ENCODE data around the gene NSD1. TPM values are rescaled to one million over a fixed set of nuclear protein-coding genes. Genes with fewer than 3 reads are reported as not detected.

NSD1 gene
- total and polyA plus RNA-seq, 7 donors: 6.0 to 56.2 (median 38.5) TPM

DNA sequence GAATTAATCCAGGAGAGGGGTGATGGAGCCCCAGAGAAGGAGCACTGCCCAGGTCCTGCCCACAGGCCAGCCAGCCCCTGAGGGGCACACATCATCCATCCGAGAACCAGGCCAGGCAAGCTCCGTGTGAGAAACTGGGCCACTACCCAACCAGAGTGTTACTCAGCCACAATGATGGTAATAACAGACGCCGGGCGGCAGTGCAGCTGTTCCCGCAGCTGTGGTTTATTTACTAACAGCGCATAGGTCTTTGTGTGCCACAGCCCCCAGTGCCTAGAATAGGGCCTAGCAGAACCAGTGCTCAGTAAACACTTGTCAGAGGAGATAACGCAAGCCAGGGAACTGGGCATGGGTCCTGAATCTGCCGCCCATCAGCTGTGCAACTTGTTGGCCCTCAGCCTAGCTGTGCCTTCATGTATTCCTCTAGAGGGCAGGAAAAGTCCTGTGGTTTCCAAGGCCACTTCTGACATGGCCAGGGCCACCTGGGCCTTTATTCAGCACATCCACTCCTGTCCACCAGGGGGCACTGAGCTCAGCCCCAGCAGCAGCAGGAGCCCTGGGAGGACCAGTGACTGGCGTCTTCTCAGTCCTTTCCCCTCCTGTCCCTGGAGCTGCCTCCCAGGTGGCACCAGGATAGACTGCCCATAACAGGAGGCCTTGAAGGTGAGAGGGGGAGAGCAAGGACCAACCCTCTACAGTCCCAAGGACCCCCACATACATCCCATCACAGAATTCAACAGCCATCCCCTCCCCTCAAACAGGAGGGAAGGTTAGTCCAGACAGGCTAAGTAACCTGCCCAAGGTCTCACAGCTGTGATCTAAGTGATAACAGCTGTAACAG is 176.0 kb downstream of the NSD1 start:
- H3K27me3 ChIP-seq (ENCODE audit: insufficient read depth in 3 of 3, low read length in 2 of 3): no peaks in the 10 kb centered on the region
- ATAC-seq: peak; percentile 62 to 72 (median 66)
- intact Hi-C loops (cut with DNase I): loop anchor here (5.0 to 10.0 kb wide), 3 partner anchors 43 to 145 kb away; partner anchors contain the start of gene LMAN2 (in 1 of the 2)
- peak; percentile 65 to 82 for DNase-seq
- H3K9me3 ChIP-seq: no peaks in the 10 kb centered on the region
- no peak overlapping the region for H3K4me3 ChIP-seq
- H3K4me1 ChIP-seq: peaks cover 41% of the 10 kb centered on the region
- peaks cover 0 to 28% of the 10 kb centered on the region in 2 donors for H3K36me3 ChIP-seq (ENCODE audit: insufficient read depth in 1 of 2, low read depth in 1 of 2)
- TF ChIP-seq, protein P1, sequence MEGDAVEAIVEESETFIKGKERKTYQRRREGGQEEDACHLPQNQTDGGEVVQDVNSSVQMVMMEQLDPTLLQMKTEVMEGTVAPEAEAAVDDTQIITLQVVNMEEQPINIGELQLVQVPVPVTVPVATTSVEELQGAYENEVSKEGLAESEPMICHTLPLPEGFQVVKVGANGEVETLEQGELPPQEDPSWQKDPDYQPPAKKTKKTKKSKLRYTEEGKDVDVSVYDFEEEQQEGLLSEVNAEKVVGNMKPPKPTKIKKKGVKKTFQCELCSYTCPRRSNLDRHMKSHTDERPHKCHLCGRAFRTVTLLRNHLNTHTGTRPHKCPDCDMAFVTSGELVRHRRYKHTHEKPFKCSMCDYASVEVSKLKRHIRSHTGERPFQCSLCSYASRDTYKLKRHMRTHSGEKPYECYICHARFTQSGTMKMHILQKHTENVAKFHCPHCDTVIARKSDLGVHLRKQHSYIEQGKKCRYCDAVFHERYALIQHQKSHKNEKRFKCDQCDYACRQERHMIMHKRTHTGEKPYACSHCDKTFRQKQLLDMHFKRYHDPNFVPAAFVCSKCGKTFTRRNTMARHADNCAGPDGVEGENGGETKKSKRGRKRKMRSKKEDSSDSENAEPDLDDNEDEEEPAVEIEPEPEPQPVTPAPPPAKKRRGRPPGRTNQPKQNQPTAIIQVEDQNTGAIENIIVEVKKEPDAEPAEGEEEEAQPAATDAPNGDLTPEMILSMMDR (IDR thresholded peaks at IDR 0.05): peak; percentile 89
- WGBS, 3 donors: 17 to 34% (median 18%) methylated on average over 10 of the region's 10 CpGs
- peak overlapping the region; percentile 72 for H3K27ac ChIP-seq

DNA sequence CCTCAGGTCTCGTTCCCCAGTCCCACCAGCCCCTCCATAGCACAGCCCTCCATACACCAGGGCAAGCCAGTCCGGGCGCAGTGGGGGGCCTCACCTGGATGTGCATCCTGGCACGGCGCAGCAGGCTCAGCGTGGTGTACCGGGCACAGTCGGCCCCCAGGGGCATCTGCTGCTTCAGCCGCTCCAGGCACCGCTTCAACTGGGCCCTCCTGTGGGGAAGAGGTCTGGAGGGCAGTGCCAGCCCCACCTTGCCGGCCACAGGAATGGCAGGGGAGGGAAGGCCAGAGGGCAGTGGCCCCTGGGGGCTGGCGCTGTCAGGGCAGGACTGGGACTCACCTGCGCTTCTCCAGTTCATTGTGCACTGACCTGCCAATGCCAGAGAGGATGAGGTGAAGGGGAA is 176.8 kb downstream of the NSD1 start:
- H3K27me3 ChIP-seq (ENCODE audit: insufficient read depth in 3 of 3, low read length in 2 of 3): no peaks in the 10 kb centered on the region
- H3K4me1 ChIP-seq: peaks cover 34% of the 10 kb centered on the region
- TF ChIP-seq, protein P1 (IDR thresholded peaks at IDR 0.05): no peak
- H3K9me3 ChIP-seq: no peaks in the 10 kb centered on the region
- no peak overlapping the region for H3K4me3 ChIP-seq
- intact Hi-C loops (cut with DNase I): loop anchor here (5.0 to 10.0 kb wide), 3 partner anchors 42 to 144 kb away; partner anchors contain the start of gene LMAN2 (in 1 of the 2)
- H3K27ac ChIP-seq: peak overlapping the region; percentile 72
- ATAC-seq: no peak
- 82 to 85% (median 83%) methylated on average over 11 to 13 of the region's 13 CpGs for WGBS, 3 donors
- peak in 1 of 2 donors; percentile 51 for DNase-seq
- peaks cover 0 to 22% of the 10 kb centered on the region in 2 donors for H3K36me3 ChIP-seq (ENCODE audit: insufficient read depth in 1 of 2, low read depth in 1 of 2)

DNA sequence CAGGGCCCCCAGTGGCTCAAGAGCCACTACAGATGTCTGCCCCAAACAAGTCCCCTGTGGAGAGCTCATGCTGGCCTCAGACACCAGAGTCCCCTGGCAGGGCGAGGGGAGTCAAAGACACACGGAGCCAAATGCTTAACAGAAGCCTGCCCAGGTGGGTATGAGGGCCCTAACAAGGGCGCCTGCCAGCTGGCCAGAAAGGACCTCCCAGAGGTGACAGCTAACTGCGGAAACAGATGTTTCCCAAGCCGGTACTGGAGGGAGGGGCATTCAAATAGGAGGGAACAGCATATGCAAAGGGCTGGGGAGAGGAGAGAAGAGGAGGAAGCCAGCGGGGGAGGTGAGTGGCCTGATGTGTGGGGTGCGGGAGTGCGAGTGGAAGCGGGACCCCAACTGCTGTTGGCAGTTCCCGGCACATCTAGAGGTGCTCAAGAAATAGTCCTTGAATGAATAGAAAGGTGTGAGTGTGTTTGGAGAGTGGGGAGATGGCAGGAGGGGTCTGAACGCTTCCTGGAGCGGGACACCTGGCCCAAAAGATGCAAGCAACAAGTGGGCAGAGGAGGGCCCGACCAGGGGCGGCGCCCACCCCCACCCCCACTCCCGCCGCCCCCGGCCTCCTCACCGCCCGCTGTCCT is 177.3 kb downstream of the NSD1 start:
- 21 to 26% (median 25%) methylated on average over 14 to 20 of the region's 20 CpGs for WGBS, 3 donors
- peaks cover 32% of the 10 kb centered on the region for H3K4me1 ChIP-seq
- H3K27ac ChIP-seq: no peak overlapping the region

DNA sequence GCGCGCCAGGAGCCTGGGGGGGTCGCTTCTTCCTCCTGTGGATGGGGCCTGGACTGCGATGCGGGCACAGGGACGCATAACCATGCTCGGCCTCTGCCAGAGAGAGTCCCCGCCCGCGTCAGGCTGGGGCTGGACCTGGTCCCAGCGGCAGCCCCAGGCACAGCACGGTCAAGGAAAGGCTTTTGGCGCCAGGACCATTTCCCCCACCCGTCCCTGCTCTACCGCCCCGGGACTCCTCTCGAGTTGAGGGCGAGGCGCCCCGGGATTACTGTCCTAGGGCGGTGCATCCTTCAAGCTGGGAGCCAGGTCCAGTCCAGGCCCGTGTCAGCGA is 177.8 kb downstream of the NSD1 start:
- intact Hi-C loops (cut with DNase I): loop anchor here (5.0 to 10.0 kb wide), 3 partner anchors 41 to 143 kb away; partner anchors contain the start of gene LMAN2 (in 1 of the 2)
- DNase-seq (no peak), ATAC-seq (no peak)
- Histone ChIP-seq H3K4me1 (peaks cover 32% of the 10 kb centered on the region), H3K36me3 (ENCODE audit: insufficient read depth in 1 of 2, low read depth in 1 of 2) (peaks cover 0 to 15% of the 10 kb centered on the region in 2 donors), H3K4me3 (peak overlapping the region; percentile 73), H3K9me3 (no peaks in the 10 kb centered on the region), H3K27ac (peak overlapping the region; percentile 83), H3K27me3 (ENCODE audit: insufficient read depth in 3 of 3, low read length in 2 of 3) (no peaks in the 10 kb centered on the region)
- TF ChIP-seq, protein P1 (IDR thresholded peaks at IDR 0.05): no peak
- 1 to 6% (median 5%) methylated on average over 18 to 23 of the region's 23 CpGs for WGBS, 3 donors

More for the DNA sequence above, 177.3 kb downstream of the NSD1 start:
- ATAC-seq (no peak), DNase-seq (peak in 1 of 2 donors; percentile 54)
- no peaks in the 10 kb centered on the region for H3K27me3 ChIP-seq (ENCODE audit: insufficient read depth in 3 of 3, low read length in 2 of 3)
- no peaks in the 10 kb centered on the region for H3K9me3 ChIP-seq
- H3K4me3 ChIP-seq: peak overlapping the region; percentile 73
- intact Hi-C loops (cut with DNase I): loop anchor here (5.0 to 10.0 kb wide), 3 partner anchors 41 to 144 kb away; partner anchors contain the start of gene LMAN2 (in 1 of the 2)
- TF ChIP-seq, protein P1 (IDR thresholded peaks at IDR 0.05): no peak
- H3K36me3 ChIP-seq (ENCODE audit: insufficient read depth in 1 of 2, low read depth in 1 of 2): peaks cover 0 to 16% of the 10 kb centered on the region in 2 donors
